SK-N-MC (cell line): ENCODE results near the gene STK32B.

ENCODE experiments used
- EZH2 ChIP-seq: fragments of 200-600 bp; sonication (generic); IDR thresholded peaks from one replicate; pipeline ENCODE4 v1.6.1; 2017; ENCODE audit warnings: antibody characterized with exemption
- FOXP2 ChIP-seq: optimal IDR thresholded peaks from 2 replicates; pipeline ENCODE3; 2011; ENCODE audit warnings: mild to moderate bottlenecking, moderate library complexity; ENCODE audit not compliant: insufficient read depth; ENCODE audit errors: extremely low read length, control extremely low read depth
- POLR2AphosphoS5 ChIP-seq: IDR thresholded peaks from 2 replicates; pipeline ENCODE4 v1.6.1; 2012; ENCODE audit warnings: mild to moderate bottlenecking, low read depth, low read length, borderline replicate concordance

DNA sequence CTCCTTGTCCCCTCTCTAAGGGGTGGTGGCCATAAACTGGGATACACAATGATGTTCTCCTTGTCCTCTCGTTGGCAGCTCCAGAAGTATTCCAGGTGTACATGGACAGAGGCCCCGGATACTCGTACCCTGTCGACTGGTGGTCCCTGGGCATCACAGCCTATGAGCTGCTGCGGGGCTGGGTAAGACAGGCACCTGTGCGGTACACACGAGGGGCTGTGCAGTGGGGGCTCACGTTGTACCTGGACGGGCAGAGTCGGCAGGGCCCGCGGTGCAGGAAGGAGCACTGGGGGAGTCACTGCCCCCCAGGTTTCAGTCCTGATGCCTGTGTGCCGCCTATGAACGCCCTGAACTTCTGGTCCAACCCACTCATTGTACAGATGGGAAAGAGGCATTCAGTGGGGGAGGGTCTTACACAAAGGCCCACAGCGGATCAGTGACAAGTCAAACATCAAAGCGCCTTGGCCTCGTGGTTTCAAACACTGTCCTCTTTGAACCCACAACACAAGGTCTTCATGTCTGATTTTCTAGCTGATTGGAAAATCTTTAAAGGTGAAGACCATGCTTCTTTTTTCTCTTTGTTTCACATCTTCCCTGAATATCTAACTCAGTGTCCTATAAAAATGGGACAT is 395.4 kb downstream of the STK32B start:
- TF ChIP-seq EZH2 = no peak
- no peak for TF ChIP-seq POLR2AphosphoS5
- TF ChIP-seq FOXP2 = no peak
